Measurements from ENCODE around the gene EEPD1.

EEPD1 gene

GRCh38 chr7:36185756-36186155, 32.7 kb downstream of the EEPD1 start:
- ATAC-seq: no peak
- TF ChIP-seq ZFP3 (CRISPR knock-in tag; IDR thresholded peaks at IDR 0.05): no peak
- TF ChIP-seq ZNF70 (CRISPR knock-in tag; IDR thresholded peaks at IDR 0.05): no peak
- TF ChIP-seq SNAI2 (CRISPR knock-in tag; IDR thresholded peaks at IDR 0.05): no peak
- no peak for TF ChIP-seq TCF4 (CRISPR knock-in tag; IDR thresholded peaks at IDR 0.05; ENCODE audit: borderline replicate concordance)
- no peak for TF ChIP-seq CSRNP3 (CRISPR knock-in tag; IDR thresholded peaks at IDR 0.05)
- TF ChIP-seq GLIS3 (CRISPR knock-in tag; IDR thresholded peaks at IDR 0.05): no peak
- no peak for TF ChIP-seq CREB5 (CRISPR knock-in tag; IDR thresholded peaks at IDR 0.05; ENCODE audit: low read depth)

GRCh38 chr7:36186359-36187121, 33.5 kb downstream of the EEPD1 start:
- no peak for ATAC-seq
- TF ChIP-seq OSR1 (CRISPR knock-in tag; IDR thresholded peaks at IDR 0.05): no peak
- no peak for TF ChIP-seq CREB5 (CRISPR knock-in tag; IDR thresholded peaks at IDR 0.05; ENCODE audit: low read depth)
- no peak for TF ChIP-seq ARNTL (CRISPR knock-in tag; IDR thresholded peaks at IDR 0.05; ENCODE audit: borderline replicate concordance, low read depth)
- no peak for TF ChIP-seq TCF4 (CRISPR knock-in tag; IDR thresholded peaks at IDR 0.05; ENCODE audit: borderline replicate concordance)
- TF ChIP-seq ZNF8 (CRISPR knock-in tag; IDR thresholded peaks at IDR 0.05): no peak
- TF ChIP-seq SNAI2 (CRISPR knock-in tag; IDR thresholded peaks at IDR 0.05): no peak
- no peak for TF ChIP-seq TOX (CRISPR knock-in tag; IDR thresholded peaks at IDR 0.05; ENCODE audit: borderline replicate concordance)
- no peak for TF ChIP-seq CSDC2 (CRISPR knock-in tag; IDR thresholded peaks at IDR 0.05)
- no peak for TF ChIP-seq GLIS3 (CRISPR knock-in tag; IDR thresholded peaks at IDR 0.05)
- TF ChIP-seq TSHZ2 (CRISPR knock-in tag; IDR thresholded peaks at IDR 0.05): no peak
- TF ChIP-seq CSRNP3 (CRISPR knock-in tag; IDR thresholded peaks at IDR 0.05): no peak
- TF ChIP-seq PPARA (CRISPR knock-in tag; IDR thresholded peaks at IDR 0.05; ENCODE audit: borderline replicate concordance): no peak
- no peak for TF ChIP-seq ZC3H10 (CRISPR knock-in tag; IDR thresholded peaks at IDR 0.05)
- no peak for TF ChIP-seq ISL1 (CRISPR knock-in tag; IDR thresholded peaks at IDR 0.05)
- TF ChIP-seq BACH2 (CRISPR knock-in tag; IDR thresholded peaks at IDR 0.05; ENCODE audit: borderline replicate concordance): no peak
- TF ChIP-seq RARB (CRISPR knock-in tag; IDR thresholded peaks at IDR 0.05): no peak
- TF ChIP-seq ZFP3 (CRISPR knock-in tag; IDR thresholded peaks at IDR 0.05): no peak
- no peak for TF ChIP-seq PATZ1 (CRISPR knock-in tag; IDR thresholded peaks at IDR 0.05; ENCODE audit: borderline replicate concordance)
- TF ChIP-seq ZNF565 (CRISPR knock-in tag; conservative IDR thresholded peaks at IDR 0.05; ENCODE audit: low read depth): no peak

Data from SK-N-SH treated with all-trans-retinoic acid at 6 μM for 48 hours (cell line).